ENCODE data around the gene WDR7. TPM values are rescaled to one million over a fixed set of nuclear protein-coding genes. Genes with fewer than 3 reads are reported as not detected.

The WDR7 gene
- total and polyA plus RNA-seq, 2 experiments from 2014 or later = 5.9 to 19.0 TPM

GRCh38 chr18:57073501-57074187 lies 422.5 kb downstream of the WDR7 start:
- no peaks in the 10 kb centered on the region for H3K9me2 ChIP-seq (replicated peaks; ENCODE audit: insufficient read depth)
- H4K20me1 ChIP-seq (ENCODE audit: insufficient read depth, poor library complexity, severe bottlenecking) = no peaks in the 10 kb centered on the region
- H3K4me3 ChIP-seq = no peak overlapping the region
- TF ChIP-seq EZH2phosphoT487 (IDR thresholded peaks at IDR 0.05; ENCODE audit: low read depth, severe bottlenecking, unreplicated experiment) (no peak), CTCF (IDR thresholded peaks at IDR 0.05; ENCODE audit: poor library complexity) (no peak), EZH2 (IDR thresholded peaks at IDR 0.05; ENCODE audit: borderline replicate concordance) (no peak)
- H3K27ac ChIP-seq = no peak overlapping the region
- no peaks in the 10 kb centered on the region for H3K9me3 ChIP-seq (ENCODE audit: low read depth)
- H2AFZ ChIP-seq = no peak overlapping the region
- no peak for DNase-seq (ENCODE audit: low spot score)
- H3K4me1 ChIP-seq (ENCODE audit: insufficient read depth) = no peaks in the 10 kb centered on the region
- no peaks in the 10 kb centered on the region for H3K36me3 ChIP-seq (replicated peaks; ENCODE audit: insufficient read depth, low read depth)
- H3K4me2 ChIP-seq = no peak overlapping the region
- H3K27me3 ChIP-seq = peaks cover 9% of the 10 kb centered on the region
- no peaks in the 10 kb centered on the region for H3K79me2 ChIP-seq
- WGBS (ENCODE audit: low lambda C conversion rate, missing lambda C conversion rate) = 86% methylated on average over 9 of the region's 9 CpGs

GRCh38 chr18:57075716-57076400 lies 424.7 kb downstream of the WDR7 start:
- H3K36me3 ChIP-seq (replicated peaks; ENCODE audit: insufficient read depth, low read depth) = no peaks in the 10 kb centered on the region
- H3K4me2 ChIP-seq = no peak overlapping the region
- no peak overlapping the region for H3K4me3 ChIP-seq
- H3K27me3 ChIP-seq = peaks cover 9% of the 10 kb centered on the region
- DNase-seq (ENCODE audit: low spot score) = no peak
- 56% methylated on average over 17 of the region's 17 CpGs for WGBS (ENCODE audit: low lambda C conversion rate, missing lambda C conversion rate)
- no peaks in the 10 kb centered on the region for H3K9me3 ChIP-seq (ENCODE audit: low read depth)
- H3K79me2 ChIP-seq = no peaks in the 10 kb centered on the region
- H4K20me1 ChIP-seq (ENCODE audit: insufficient read depth, poor library complexity, severe bottlenecking) = no peaks in the 10 kb centered on the region
- H3K4me1 ChIP-seq (ENCODE audit: insufficient read depth) = no peaks in the 10 kb centered on the region
- no peak overlapping the region for H3K27ac ChIP-seq
- no peak overlapping the region for H2AFZ ChIP-seq
- H3K9me2 ChIP-seq (replicated peaks; ENCODE audit: insufficient read depth) = no peaks in the 10 kb centered on the region
- no peak for TF ChIP-seq EZH2 (IDR thresholded peaks at IDR 0.05; ENCODE audit: borderline replicate concordance)
- TF ChIP-seq CTCF (IDR thresholded peaks at IDR 0.05; ENCODE audit: poor library complexity) = no peak
- TF ChIP-seq EZH2phosphoT487 (IDR thresholded peaks at IDR 0.05; ENCODE audit: low read depth, severe bottlenecking, unreplicated experiment) = no peak

- Histone ChIP-seq H3K4me1 (ENCODE audit: insufficient read depth) (no peaks in the 10 kb centered on the region), H3K36me3 (replicated peaks; ENCODE audit: insufficient read depth, low read depth) (peaks cover under 1% of the 10 kb centered on the region), H3K4me3 (no peak overlapping the region), H2AFZ (no peak overlapping the region), H3K27me3 (peaks cover 9% of the 10 kb centered on the region), H4K20me1 (ENCODE audit: insufficient read depth, poor library complexity, severe bottlenecking) (no peaks in the 10 kb centered on the region), H3K9me2 (replicated peaks; ENCODE audit: insufficient read depth) (no peaks in the 10 kb centered on the region), H3K27ac (no peak overlapping the region), H3K79me2 (no peaks in the 10 kb centered on the region), H3K9me3 (ENCODE audit: low read depth) (no peaks in the 10 kb centered on the region), H3K4me2 (no peak overlapping the region)
- WGBS (ENCODE audit: low lambda C conversion rate, missing lambda C conversion rate) = 90% methylated on average over 13 of the region's 13 CpGs
- TF ChIP-seq EZH2 (IDR thresholded peaks at IDR 0.05; ENCODE audit: borderline replicate concordance) (no peak), CTCF (IDR thresholded peaks at IDR 0.05; ENCODE audit: poor library complexity) (no peak), EZH2phosphoT487 (IDR thresholded peaks at IDR 0.05; ENCODE audit: low read depth, severe bottlenecking, unreplicated experiment) (no peak)
- DNase-seq (ENCODE audit: low spot score) = no peak
Observed at GRCh38 chr18:57077005-57077765, 426.0 kb downstream of the WDR7 start.
